ENCODE results near the gene ACACB.
A peak's percentile ranks its signal among the peaks of the same experiment; 100 is the strongest.

The ACACB gene

DNA sequence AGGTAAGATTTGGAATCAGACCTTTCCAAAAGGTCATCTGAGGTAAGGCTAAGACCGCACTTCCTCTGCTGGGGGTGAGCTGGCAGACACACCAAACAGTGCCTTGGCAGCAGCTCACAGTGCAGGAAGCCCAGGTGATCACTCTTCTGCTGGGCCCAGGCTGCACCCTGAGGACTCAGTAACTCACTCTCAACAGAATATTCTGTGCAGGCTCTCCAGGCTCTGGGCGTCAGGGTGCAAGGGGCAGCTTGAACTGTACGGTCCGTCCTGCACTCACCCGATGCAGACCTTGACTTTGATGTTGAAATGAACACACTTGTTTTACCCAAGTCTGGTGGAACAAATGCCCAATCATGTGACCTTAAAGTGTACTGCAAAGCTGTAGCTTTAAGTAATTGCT, 29.1 kb upstream of the ACACB start:
- TF ChIP-seq CTCF (IDR thresholded peaks at IDR 0.05; ENCODE audit: low read depth, low read length) = no peak
- DNase-seq (ENCODE audit: low read depth, low spot score) = no peak
- H3K4me3 ChIP-seq (ENCODE audit: low read depth, low read length) = no peak overlapping the region
- in situ Hi-C loops (cut with HindIII; ENCODE audit: low sequenced_read_pairs) = no loop called here

DNA sequence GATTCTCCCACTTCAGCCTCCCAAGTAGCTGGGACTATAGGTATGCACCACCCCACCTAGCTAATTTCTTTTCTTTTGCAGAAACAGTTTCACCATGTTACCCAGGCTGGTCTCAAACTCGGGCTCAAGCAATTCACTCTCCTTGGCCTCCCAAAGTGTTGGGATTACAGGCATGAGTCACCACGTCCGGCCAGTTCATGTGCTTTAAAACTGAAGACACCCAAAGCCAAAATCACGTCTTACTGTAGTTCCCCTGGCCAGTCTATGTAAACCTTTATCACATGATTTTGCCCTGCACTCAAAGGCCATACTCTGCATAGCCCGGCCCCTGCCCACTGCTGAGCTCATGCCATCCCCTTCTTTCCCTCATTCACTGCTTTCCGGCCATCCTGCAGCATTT, 27.6 kb upstream of the ACACB start:
- peak; percentile 23 for DNase-seq (ENCODE audit: low read depth, low spot score)

DNA sequence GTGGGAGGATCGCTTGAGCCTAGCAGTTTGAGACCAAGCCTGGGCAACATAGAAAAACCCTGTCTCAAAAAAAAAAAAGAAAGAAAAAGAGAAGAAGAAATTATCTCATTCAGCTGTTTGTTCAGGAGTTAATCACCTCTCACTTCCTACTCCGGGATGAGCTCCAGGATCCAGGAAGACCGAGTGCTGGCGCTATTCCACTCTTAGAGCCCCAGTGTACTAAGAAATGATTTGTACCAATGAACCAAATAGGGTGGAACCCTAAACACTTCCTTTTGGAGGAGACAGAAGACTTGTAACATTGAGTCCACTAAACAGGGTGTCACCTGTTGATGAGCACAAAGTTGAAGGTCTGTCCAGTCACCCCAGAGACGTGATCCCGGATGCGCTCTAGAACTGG, 26.7 kb upstream of the ACACB start:
- no peak overlapping the region for H3K4me3 ChIP-seq (ENCODE audit: low read depth, low read length)
- no peak for TF ChIP-seq CTCF (IDR thresholded peaks at IDR 0.05; ENCODE audit: low read depth, low read length)
- no peak for DNase-seq (ENCODE audit: low read depth, low spot score)
- in situ Hi-C loops (cut with HindIII; ENCODE audit: low sequenced_read_pairs) = no loop called here

More for the DNA sequence above, 27.6 kb upstream of the ACACB start:
- TF ChIP-seq CTCF (IDR thresholded peaks at IDR 0.05; ENCODE audit: low read depth, low read length) = no peak
- H3K4me3 ChIP-seq (ENCODE audit: low read depth, low read length) = no peak overlapping the region
- in situ Hi-C loops (cut with HindIII; ENCODE audit: low sequenced_read_pairs) = no loop called here

- TF ChIP-seq CTCF (IDR thresholded peaks at IDR 0.05; ENCODE audit: low read depth, low read length) = no peak
- DNase-seq (ENCODE audit: low read depth, low spot score) = no peak
- in situ Hi-C loops (cut with HindIII; ENCODE audit: low sequenced_read_pairs) = no loop called here
- peak overlapping the region; percentile 58 for H3K4me3 ChIP-seq (ENCODE audit: low read depth, low read length)
These were observed 23.8 kb upstream of the ACACB start for GRCh38 chr12:109092497-109093021.

DNA sequence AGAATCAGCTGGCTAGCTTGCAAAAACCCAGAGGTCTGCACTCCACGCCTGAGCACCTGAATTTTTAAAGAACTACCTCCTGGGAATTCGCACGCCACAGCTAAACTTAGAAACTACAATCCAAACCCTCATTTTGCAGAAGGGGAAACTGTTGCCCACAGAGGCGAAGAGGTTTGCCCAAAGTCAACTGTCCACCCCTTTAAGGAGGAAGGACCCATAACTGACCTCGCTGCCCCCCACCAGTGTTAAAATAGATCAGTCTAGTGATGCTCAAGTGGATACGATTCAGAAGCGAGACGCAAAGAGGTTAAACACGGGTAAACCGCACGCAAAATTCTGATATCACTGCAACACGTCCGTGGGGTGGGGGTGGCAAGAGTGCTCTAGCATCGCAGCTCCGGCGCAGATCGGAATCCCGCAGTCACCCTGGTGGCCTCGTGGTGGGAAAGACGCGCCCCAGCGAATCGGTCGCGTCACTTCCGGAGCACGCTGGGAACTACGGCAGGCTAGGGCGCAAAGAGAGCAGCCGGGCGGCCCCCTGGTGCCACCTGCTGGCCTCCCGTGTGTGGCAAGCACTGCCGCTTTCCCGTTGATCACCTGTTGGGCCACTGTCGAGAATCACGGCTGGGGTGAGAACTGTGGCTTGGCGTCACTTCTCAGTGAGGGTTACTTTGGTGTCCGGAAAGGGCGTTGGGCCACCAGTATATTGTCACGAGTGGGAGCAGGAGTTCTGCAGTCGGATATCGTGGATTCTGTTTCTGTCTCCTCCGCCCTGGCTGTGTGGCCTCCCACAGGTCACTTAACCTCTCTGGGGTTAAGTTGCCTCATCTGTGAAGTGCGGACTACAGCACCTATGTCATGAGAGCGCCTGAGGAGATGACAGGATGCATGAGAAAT, 23.1 kb upstream of the ACACB start, which contains the start of gene ALKBH2:
TSS of gene ALKBH2 (minus strand) at position 451 of the 897 bp plus-strand sequence. CDS start 686 bp downstream, outside the sequence.
- peak; percentile 99 for TF ChIP-seq CTCF (IDR thresholded peaks at IDR 0.05; ENCODE audit: low read depth, low read length)
- in situ Hi-C loops (cut with HindIII; ENCODE audit: low sequenced_read_pairs) = no loop called here
- H3K4me3 ChIP-seq (ENCODE audit: low read depth, low read length) = peak within 1 kb of the TSS; percentile 58
- peak; percentile 85 for DNase-seq (ENCODE audit: low read depth, low spot score)

DNA sequence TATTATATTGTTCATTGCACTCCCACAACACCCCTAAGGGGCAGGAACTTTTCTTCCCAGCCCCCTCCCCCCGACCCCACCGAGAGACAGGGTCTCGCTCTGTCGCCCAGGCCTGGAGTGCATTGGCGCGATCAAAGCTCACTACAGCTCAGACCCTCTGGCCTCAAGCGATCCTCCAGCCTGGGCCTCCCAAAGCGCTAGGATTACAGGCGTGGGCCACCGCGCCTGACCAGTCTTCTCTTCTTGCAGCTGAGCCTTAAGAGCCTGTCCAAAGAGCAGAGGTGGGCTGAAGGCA, 19.3 kb upstream of the ACACB start:
- H3K4me3 ChIP-seq (ENCODE audit: low read depth, low read length) = peak overlapping the region; percentile 52
- DNase-seq (ENCODE audit: low read depth, low spot score) = no peak
- TF ChIP-seq CTCF (IDR thresholded peaks at IDR 0.05; ENCODE audit: low read depth, low read length) = no peak
- in situ Hi-C loops (cut with HindIII; ENCODE audit: low sequenced_read_pairs) = no loop called here
